Heart left ventricle (tissue), 16 donors: Measurements from ENCODE around the gene SOX9. TPM values are rescaled to one million over a fixed set of nuclear protein-coding genes. Genes with fewer than 3 reads are reported as not detected.

Experiments used
- ATAC-seq, 4 donors: fragments of 200-7000 bp; cut with Tn5 transposase; one replicate each; pipeline ENCODE4 v1.9.1; 2020 to 2022; ENCODE audit warnings: moderate library complexity in 4 of 4, mild to moderate bottlenecking in 3 of 4, moderate number of reproducible peaks in 1 of 4
- DNase-seq, 5 donors: peaks; one replicate each; pipeline ENCODE4 v3.0.0-alpha.2; 2020
- H3K27ac ChIP-seq, 12 donors: fragments of 200-600 bp; sonication (generic) in 4 of 12; one replicate each; pipeline versions ENCODE4 v1.5.0 to v1.8.0; 2016 to 2022; ENCODE audit warnings: mild to moderate bottlenecking in 2 of 12
- H3K27me3 ChIP-seq, 9 donors: fragments of 200-600 bp; sonication (generic) in 2 of 9; one replicate each; pipeline versions ENCODE4 v1.5.1 to v1.8.0; 2016 to 2022; ENCODE audit warnings: mild to moderate bottlenecking in 3 of 9
- H3K36me3 ChIP-seq, 9 donors: fragments of 200-600 bp; sonication (generic) in 2 of 9; one replicate each; pipeline versions ENCODE4 v1.5.0 to v1.8.0; 2018 to 2022; ENCODE audit warnings: mild to moderate bottlenecking in 2 of 9
- H3K4me1 ChIP-seq, 12 donors: fragments of 200-600 bp; sonication (generic) in 4 of 12; one replicate each; pipeline versions ENCODE4 v1.5.0 to v1.8.0; 2016 to 2022; ENCODE audit warnings: mild to moderate bottlenecking in 3 of 12
- H3K4me3 ChIP-seq, 12 donors: fragments of 200-600 bp; sonication (generic) in 4 of 12; one replicate each; pipeline versions ENCODE4 v1.5.0 to v1.8.0; 2017 to 2022; ENCODE audit warnings: mild to moderate bottlenecking in 9 of 12, moderate library complexity in 4 of 12
- H3K9me3 ChIP-seq, 12 donors: fragments of 200-600 bp; sonication (generic) in 4 of 12; one replicate each; pipeline versions ENCODE4 v1.5.0 to v1.8.0; 2016 to 2022; ENCODE audit warnings: mild to moderate bottlenecking in 1 of 12
- POLR2A ChIP-seq, 2 donors: fragments of 450-650 bp; IDR thresholded peaks; one replicate each; pipeline ENCODE4 v1.6.1; 2017; ENCODE audit warnings: antibody characterized with exemption in 2 of 2, mild to moderate bottlenecking in 2 of 2, moderate library complexity in 2 of 2
- WGBS, 4 donors: extraction: QIAGEN DNeasy Blood & Tissue Kit in 2 of 4; methylation state at CpG; one replicate each; pipeline versions ENCODE4 v1.1.5 to v1.1.7; 2013 to 2018; 5-methylcytosine and 5-hydroxymethylcytosine counted together
- intact Hi-C, 10 donors: fragments of 100-400 bp; cut with DNase I; formaldehyde crosslinking; loops; one replicate each; pipeline versions ENCODE4 v1.11.1 to v1.14.2; 2022
- polyA plus RNA-seq, 2 donors: library from polyadenylated mRNA; stranded (reverse); fragments of 200-250 nt; gene quantifications; one replicate each; pipeline ENCODE4 v1.2.3, GENCODE V29; 2013
- total RNA-seq, 9 donors: library from RNA; depleted of rRNA in 2 of 9; stranded (reverse); fragments of >200 nt in 2 of 9; fragmentation: NEBNext Ultra II Directional in 3 of 9; extraction: Animal tissue kit (Norgen Biotek cat#: 25700) in 3 of 9; gene quantifications; one replicate each; pipeline versions ENCODE4 v1.1.0 to v1.2.4, GENCODE V29; 2016 to 2023
- TF ChIP-seq, protein P1 (sequence below), 12 donors: fragments of 200-600 bp; sonication (generic) in 4 of 12; IDR thresholded peaks; one replicate each; pipeline versions ENCODE4 v1.5.0 to v1.8.0; 2018 to 2022; ENCODE audit warnings: antibody characterized with exemption in 12 of 12, mild to moderate bottlenecking in 5 of 12
- donor health status: ischemic (EF 13 %, LVEDD 7.1; RV severe dilation, severe dysfunction).
- donor health status: healthy with polysubstance abuse.
- donor health status: DM: no; HTN: yes; CAD: no.
- donor health status: DM: no; HTN: no; CAD: no.
- donor health status: ischemic (EF 25% LVEDD 6.9; RV normal size, moderate dysfunction).
- donor health status: ischemic (EF 25% LVEDD 5.7; RV mildly dilated, moderate dysfunction).
- donor health status: healthy.
- donor health status: DM: yes; HTN: yes; CAD: no.
- donor health status: ischemic (EF 35%, LVEDD 5.7; RV mildly dilated, moderate dysfunction).
- donor health status: nonischemic (EF 11% LVEDD 7.7; RV severe dilation, severe dysfunction).
- donor health status: DM: yes; HTN: yes; CAD: no.
- donor health status: PGD.
- donor health status: ischemic (EF 29% LVEDD 5.4; RV normal size, mild dysfunction).
- donor health status: nonischemic (EF 23%, LVEDD 6.1; RV moderate dilation, normal function).

SOX9 gene
- total and polyA plus RNA-seq, 11 donors = 7.6 to 19.7 (median 12.8) TPM

GRCh38 chr17:72158895-72159885, 38.4 kb downstream of the SOX9 start:
- H3K27ac ChIP-seq = no peak overlapping the region
- H3K36me3 ChIP-seq = no peaks in the 10 kb centered on the region
- TF ChIP-seq, protein P1, sequence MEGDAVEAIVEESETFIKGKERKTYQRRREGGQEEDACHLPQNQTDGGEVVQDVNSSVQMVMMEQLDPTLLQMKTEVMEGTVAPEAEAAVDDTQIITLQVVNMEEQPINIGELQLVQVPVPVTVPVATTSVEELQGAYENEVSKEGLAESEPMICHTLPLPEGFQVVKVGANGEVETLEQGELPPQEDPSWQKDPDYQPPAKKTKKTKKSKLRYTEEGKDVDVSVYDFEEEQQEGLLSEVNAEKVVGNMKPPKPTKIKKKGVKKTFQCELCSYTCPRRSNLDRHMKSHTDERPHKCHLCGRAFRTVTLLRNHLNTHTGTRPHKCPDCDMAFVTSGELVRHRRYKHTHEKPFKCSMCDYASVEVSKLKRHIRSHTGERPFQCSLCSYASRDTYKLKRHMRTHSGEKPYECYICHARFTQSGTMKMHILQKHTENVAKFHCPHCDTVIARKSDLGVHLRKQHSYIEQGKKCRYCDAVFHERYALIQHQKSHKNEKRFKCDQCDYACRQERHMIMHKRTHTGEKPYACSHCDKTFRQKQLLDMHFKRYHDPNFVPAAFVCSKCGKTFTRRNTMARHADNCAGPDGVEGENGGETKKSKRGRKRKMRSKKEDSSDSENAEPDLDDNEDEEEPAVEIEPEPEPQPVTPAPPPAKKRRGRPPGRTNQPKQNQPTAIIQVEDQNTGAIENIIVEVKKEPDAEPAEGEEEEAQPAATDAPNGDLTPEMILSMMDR (IDR thresholded peaks at IDR 0.05) = no peak
- no peak for TF ChIP-seq POLR2A (IDR thresholded peaks at IDR 0.05)
- peak in 1 of 4 donors; percentile 57 for ATAC-seq
- no peaks in the 10 kb centered on the region for H3K9me3 ChIP-seq
- intact Hi-C loops = no loop called here
- WGBS, 4 donors = 52 to 65% (median 62%) methylated on average over 15 of the region's 15 CpGs
- H3K4me1 ChIP-seq = peaks cover 0 to 4% (median 0%) of the 10 kb centered on the region in 12 donors
- DNase-seq = peak in 2 of 5 donors; percentile 31 to 43
- no peaks in the 10 kb centered on the region for H3K27me3 ChIP-seq
- H3K4me3 ChIP-seq = no peak overlapping the region

- intact Hi-C loops = no loop called here
- DNase-seq = no peak
- Histone ChIP-seq H3K9me3 (no peaks in the 10 kb centered on the region), H3K4me1 (peaks cover 0 to 8% (median 0%) of the 10 kb centered on the region in 12 donors), H3K27me3 (no peaks in the 10 kb centered on the region), H3K4me3 (no peak overlapping the region), H3K27ac (no peak overlapping the region), H3K36me3 (no peaks in the 10 kb centered on the region)
- no peak for ATAC-seq
- WGBS, 4 donors = 71 to 78% (median 73%) methylated on average over 2 of the region's 2 CpGs
- no peak for TF ChIP-seq POLR2A (IDR thresholded peaks at IDR 0.05)
- TF ChIP-seq, protein P1 (IDR thresholded peaks at IDR 0.05) = no peak
These were observed 41.7 kb downstream of the SOX9 start for GRCh38 chr17:72162569-72162968.

- H3K4me1 ChIP-seq = peaks cover 0 to 8% (median 0%) of the 10 kb centered on the region in 12 donors
- no peaks in the 10 kb centered on the region for H3K27me3 ChIP-seq
- TF ChIP-seq, protein P1 (IDR thresholded peaks at IDR 0.05) = no peak
- TF ChIP-seq POLR2A (IDR thresholded peaks at IDR 0.05) = no peak
- H3K36me3 ChIP-seq = no peaks in the 10 kb centered on the region
- intact Hi-C loops = no loop called here
- 61 to 78% (median 65%) methylated on average over 2 of the region's 2 CpGs for WGBS, 4 donors
- DNase-seq (no peak), ATAC-seq (peak in 3 of 4 donors; percentile 49 to 82 (median 72))
- no peak overlapping the region for H3K4me3 ChIP-seq
- H3K27ac ChIP-seq = no peak overlapping the region
- no peaks in the 10 kb centered on the region for H3K9me3 ChIP-seq
These were observed 42.7 kb downstream of the SOX9 start for GRCh38 chr17:72163474-72163873.

GRCh38 chr17:72164158-72164739, 43.4 kb downstream of the SOX9 start:
- peaks cover 0 to 8% (median 0%) of the 10 kb centered on the region in 12 donors for H3K4me1 ChIP-seq
- DNase-seq = no peak
- no peak overlapping the region for H3K27ac ChIP-seq
- no peaks in the 10 kb centered on the region for H3K27me3 ChIP-seq
- 73 to 88% (median 83%) methylated on average over 3 of the region's 3 CpGs for WGBS, 4 donors
- intact Hi-C loops = no loop called here
- ATAC-seq = peak in 2 of 4 donors; percentile 37 to 61
- no peak overlapping the region for H3K4me3 ChIP-seq
- no peak for TF ChIP-seq POLR2A (IDR thresholded peaks at IDR 0.05)
- TF ChIP-seq, protein P1 (IDR thresholded peaks at IDR 0.05) = no peak
- H3K9me3 ChIP-seq = no peaks in the 10 kb centered on the region
- no peaks in the 10 kb centered on the region for H3K36me3 ChIP-seq
